GM12878 (cell line): ENCODE results near the gene FAM131B. TPM values are rescaled to one million over a fixed set of nuclear protein-coding genes. Genes with fewer than 3 reads are reported as not detected.

ENCODE experiments used
- ATAC-seq: fragments of 200-7000 bp; cut with Tn5 transposase; 3 replicates; pipeline ENCODE4 v1.9.1; 2020; ENCODE audit warnings: mild to moderate bottlenecking, moderate library complexity
- BruUV-seq: library from RNA; stranded (reverse); fragments of 400-500 nt; replicated peaks from 2 replicates; lab custom pipeline; 2021; lab: Mats Ljungman, UMichigan
- CTCF ChIA-PET: fragments of 300-600 bp; sonication (Branson Sonifier 250); formaldehyde crosslinking; extraction: SDS; loops from one replicate; lab custom pipeline; 2021; ENCODE audit warnings: inconsistent platforms; lab: Yijun Ruan, JAX
- POLR2A ChIA-PET: fragments of 350-600 bp; formaldehyde crosslinking; extraction: SDS; loops from one replicate; lab custom pipeline; 2021; ENCODE audit warnings: inconsistent platforms; lab: Charles Lee
- RAD21 ChIA-PET: fragments of 300-600 bp; sonication (Branson Sonifier 250); formaldehyde crosslinking; loops from one replicate; lab custom pipeline; 2023; ENCODE audit warnings: antibody characterized with exemption; ENCODE audit not compliant: unreplicated experiment; lab: Charles Lee
- SMC1A ChIA-PET: fragments of 300-600 bp; sonication (Branson Sonifier 250); formaldehyde crosslinking; loops from one replicate; lab custom pipeline; 2023; ENCODE audit not compliant: unreplicated experiment, uncharacterized antibody; lab: Charles Lee
- DNase-seq: peaks from one replicate; pipeline ENCODE4 v3.0.0-alpha.2; 2011; ENCODE audit warnings: low read depth, low spot score
- FAIRE-seq: peaks from 3 replicates; lab custom pipeline; 2011; peaks lifted over from hg19 to GRCh38; lab: Jason Lieb, UNC
- H2AFZ ChIP-seq: 2 replicates; pipeline ENCODE4 v1.6.0; 2011; ENCODE audit warnings: low read depth, low read length, control low read depth; ENCODE audit not compliant: control insufficient read depth
- H3K27ac ChIP-seq: 2 replicates; pipeline ENCODE4 v1.5.1; 2011; ENCODE audit warnings: control low read depth; ENCODE audit not compliant: control insufficient read depth, insufficient read depth
- H3K27me3 ChIP-seq, 2 experiments: replicated peaks in 1 of 2; 2 replicates each; pipeline versions ENCODE4 v1.6.0 to v1.6.1; 2011; ENCODE audit warnings: low read length in 1 of 2; ENCODE audit not compliant: control insufficient read depth in 2 of 2, insufficient read depth in 2 of 2
- H3K36me3 ChIP-seq, 2 experiments: 2 replicates each; pipeline ENCODE4 v1.5.1; 2011; ENCODE audit warnings: low read length in 1 of 2; ENCODE audit not compliant: control insufficient read depth in 2 of 2, insufficient read depth in 2 of 2
- H3K4me1 ChIP-seq: 2 replicates; pipeline ENCODE4 v1.6.1; 2011; ENCODE audit warnings: mild to moderate bottlenecking, low read length, moderate library complexity, mixed read lengths; ENCODE audit not compliant: control insufficient read depth, insufficient read depth
- H3K4me2 ChIP-seq: 2 replicates; pipeline ENCODE4 v1.6.0; 2011; ENCODE audit warnings: control low read depth; ENCODE audit not compliant: control insufficient read depth, insufficient read depth
- H3K4me3 ChIP-seq: fragments of 200-600 bp; sonication (generic); 2 replicates; pipeline ENCODE4 v1.5.1; 2016
- H3K79me2 ChIP-seq: 2 replicates; pipeline ENCODE4 v1.6.0; 2011; ENCODE audit warnings: low read length; ENCODE audit not compliant: control insufficient read depth, insufficient read depth
- H3K9ac ChIP-seq: 2 replicates; pipeline ENCODE4 v1.8.0; 2011; ENCODE audit warnings: low read length, control low read depth, mixed read lengths; ENCODE audit not compliant: control insufficient read depth, insufficient read depth
- H3K9me3 ChIP-seq: replicated peaks from 3 replicates; pipeline ENCODE4 v1.5.1; 2011; ENCODE audit warnings: mild to moderate bottlenecking, low read length; ENCODE audit not compliant: control insufficient read depth, insufficient read depth
- H4K20me1 ChIP-seq: 2 replicates; pipeline ENCODE4 v1.6.0; 2011; ENCODE audit not compliant: control insufficient read depth, insufficient read depth
- MEF2B ChIP-seq: fragments of 450-650 bp; IDR thresholded peaks from 2 replicates; pipeline ENCODE4 v1.6.1; 2018; ENCODE audit warnings: mild to moderate bottlenecking, moderate library complexity; ENCODE audit not compliant: partially characterized antibody, poor library complexity, severe bottlenecking
- PKNOX1 ChIP-seq: fragments of 450-650 bp; IDR thresholded peaks from 2 replicates; pipeline ENCODE4 v1.6.1; 2016; ENCODE audit warnings: mild to moderate bottlenecking
- POLR2A ChIP-seq: IDR thresholded peaks from 2 replicates; pipeline ENCODE4 v1.6.1; 2011; ENCODE audit warnings: low read depth, mild to moderate bottlenecking, low read length
- SP1 ChIP-seq: IDR thresholded peaks from one replicate; pipeline ENCODE4 v1.6.1; 2011; ENCODE audit warnings: low read depth, low read length
- SUZ12 ChIP-seq: fragments of 200-600 bp; sonication (generic); IDR thresholded peaks from one replicate; pipeline ENCODE4 v1.6.1; 2018; ENCODE audit warnings: antibody characterized with exemption, mild to moderate bottlenecking; ENCODE audit not compliant: unreplicated experiment
- ZBTB11 ChIP-seq: fragments of 450-650 bp; formaldehyde crosslinking; IDR thresholded peaks from 2 replicates; pipeline ENCODE4 v1.5.0; 2022; ENCODE audit warnings: mild to moderate bottlenecking, missing genetic modification characterization
- WGBS: methylation state at CpG from one replicate; pipeline ENCODE4 v1.1.6; 2016; ENCODE audit warnings: low lambda C conversion rate; ENCODE audit not compliant: insufficient replicate concordance, insufficient coverage; ENCODE audit errors: missing lambda C conversion rate; 5-methylcytosine and 5-hydroxymethylcytosine counted together
- in situ Hi-C: fragments of 300-500 bp; cut with MboI; formaldehyde crosslinking; loops from 9 replicates; pipeline ENCODE4 v1.14.3; 2018; ENCODE audit warnings: mixed read lengths
- intact Hi-C: fragments of 100-400 bp; cut with micrococcal nuclease; formaldehyde crosslinking; loops from one replicate; pipeline ENCODE4 v1.14.2; 2022; ENCODE audit not compliant: unreplicated experiment
- polyA plus RNA-seq, 11 experiments: library from polyadenylated mRNA; depleted of rRNA in 4 of 11; unstranded in 6 of 11; stranded (reverse) in 5 of 11; fragments of >200 nt; fragmentation: Nextera tagmentation in 4 of 11; fragmentation: Illumina TruSeq in 1 of 11; extraction: Ambion mirVana in 4 of 11; extraction: Trizol in 1 of 11; gene quantifications; 1 replicate in 1 of 11; 2 replicates in 10 of 11; pipeline versions ENCODE4 v1.2.1 to v1.2.3, GENCODE V29; 2011 to 2016; ENCODE audit warnings: inconsistent platforms in 2 of 11, missing spikeins in 2 of 11, low read depth in 1 of 11
- total RNA-seq, 4 experiments: library from RNA; depleted of rRNA in 3 of 4; stranded (reverse); fragments of >200 nt in 3 of 4; fragmentation: Illumina TruSeq in 1 of 4; extraction: Trizol in 1 of 4; gene quantifications; 2 replicates each; pipeline versions ENCODE4 v1.2.1 to v1.2.3, GENCODE V29; 2013 to 2021
- TF ChIP-seq, protein P1 (sequence below): fragments of 450-650 bp; IDR thresholded peaks from 2 replicates; pipeline ENCODE4 v1.6.1; 2017; ENCODE audit warnings: borderline replicate concordance

FAM131B gene
- total and polyA plus RNA-seq, 10 of the 15 experiments (the other 5 are each of a cell fraction or from before 2014, with no cell fraction given), result 0.03 to 0.05 TPM; not detected in 8

DNA sequence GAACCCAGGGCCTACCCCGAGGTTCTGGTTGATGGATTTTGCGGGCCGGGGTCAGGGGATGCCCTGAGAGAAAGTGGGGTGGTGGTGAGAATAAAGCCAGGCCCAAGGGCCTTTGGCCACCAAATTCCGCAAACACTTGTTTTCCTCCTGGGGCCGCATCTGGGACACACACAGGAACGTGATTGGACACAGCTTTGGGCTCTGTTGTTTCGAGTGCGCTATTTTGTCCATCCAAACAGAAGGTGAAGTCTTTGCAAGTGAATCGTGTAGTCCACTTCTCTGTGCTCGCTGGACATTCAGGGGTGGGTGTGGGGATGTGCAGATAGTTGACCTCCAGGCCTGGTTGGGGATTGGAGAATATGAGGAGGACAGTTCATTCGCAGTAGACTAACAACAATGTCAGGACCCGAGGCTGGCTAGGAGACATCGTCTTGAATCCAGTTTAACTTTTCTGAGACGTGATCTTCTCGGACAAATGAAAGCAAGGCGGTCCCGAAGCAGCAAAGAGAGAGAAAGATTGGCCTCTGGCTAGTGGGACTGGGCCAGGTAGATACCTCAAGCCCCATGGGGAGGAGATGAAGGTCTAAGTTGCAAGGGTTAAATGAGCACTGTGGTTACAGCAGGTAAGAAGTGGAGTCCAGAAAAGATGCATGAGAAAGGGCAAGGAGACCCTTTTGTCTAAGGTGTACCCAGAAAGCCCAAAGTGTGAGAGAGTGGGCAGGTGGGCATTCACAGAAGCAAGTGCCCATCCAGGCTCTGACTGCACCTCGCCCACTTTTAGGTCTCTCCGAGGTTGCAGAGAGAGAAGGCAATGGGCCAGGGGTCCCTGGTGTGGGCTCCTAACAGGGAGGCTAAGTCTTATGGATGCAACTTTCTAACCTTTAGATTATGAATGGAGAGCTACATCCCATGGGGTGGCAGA is 764 bp upstream of the FAM131B start:
- peaks cover 10 to 22% of the 10 kb centered on the region in 2 experiments for H3K27me3 ChIP-seq
- no peaks in the 10 kb centered on the region for H3K36me3 ChIP-seq
- in situ Hi-C loops, result no loop called here
- FAIRE-seq (no peak), DNase-seq (no peak), ATAC-seq (no peak)
- no peak overlapping the region for H3K4me3 ChIP-seq
- BruUV-seq, result no TSS peak
- ChIA-PET RAD21 (no interaction called here), CTCF (interaction anchor here (1.0 kb wide), 1 partner anchor 17 kb away, joined by 5 read pairs; no protein-coding TSS in a partner anchor), SMC1A (interaction anchor here (1.0 kb wide), 1 partner anchor 9 kb away, joined by 3 read pairs; no protein-coding TSS in a partner anchor), POLR2A (no interaction called here)
- H3K9me3 ChIP-seq, result no peaks in the 10 kb centered on the region; the same call in 2 of the 3 replicates
- no peak overlapping the region for H3K9ac ChIP-seq
- no peaks in the 10 kb centered on the region for H3K79me2 ChIP-seq
- no peak overlapping the region for H2AFZ ChIP-seq
- intact Hi-C loops, result no loop called here
- no peak overlapping the region for H3K27ac ChIP-seq
- no peaks in the 10 kb centered on the region; the same call in 1 of the 2 replicates for H4K20me1 ChIP-seq
- H3K4me2 ChIP-seq, result no peak overlapping the region
- TF ChIP-seq SUZ12 (peak; percentile 98), SP1 (no peak)
- WGBS, result 30% methylated on average over 19 of the region's 19 CpGs
- no peaks in the 10 kb centered on the region for H3K4me1 ChIP-seq

DNA sequence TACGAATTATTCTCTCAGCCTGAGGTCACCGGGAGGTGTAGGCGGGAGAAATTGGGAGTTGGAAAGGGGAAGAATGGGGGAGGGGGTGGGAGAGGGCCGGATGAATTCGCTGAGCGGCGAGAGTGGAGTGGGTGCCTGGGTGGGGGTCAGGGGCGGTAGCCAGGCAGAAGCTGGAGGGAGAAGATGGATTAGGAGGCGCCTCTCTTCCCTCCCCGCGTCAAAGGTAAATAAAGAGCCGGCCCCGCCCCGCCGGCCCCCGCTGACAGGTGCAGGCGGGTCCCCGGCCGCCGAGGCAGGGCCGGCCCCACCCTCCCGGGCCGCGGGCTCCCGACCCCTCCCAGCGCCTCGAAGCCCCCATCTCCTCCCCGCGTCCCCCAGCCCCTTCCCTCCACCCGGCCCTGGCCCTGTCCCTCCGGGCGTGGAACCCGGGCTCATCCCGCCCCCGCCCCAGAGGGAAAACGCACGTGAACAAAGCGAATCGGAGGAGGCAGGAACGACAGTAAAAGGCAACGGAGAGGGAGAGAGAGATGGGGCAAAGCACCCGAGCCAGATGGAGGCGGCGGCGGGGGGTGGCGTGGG is 872 bp downstream of the FAM131B start:
- ChIA-PET CTCF (no interaction called here), SMC1A (no interaction called here), RAD21 (interaction anchor here (0.6 kb wide), 1 partner anchor 46 kb away, joined by 3 read pairs; no protein-coding TSS in a partner anchor), POLR2A (no interaction called here)
- no peaks in the 10 kb centered on the region for H3K79me2 ChIP-seq
- no peak overlapping the region for H2AFZ ChIP-seq
- H3K4me3 ChIP-seq, result no peak overlapping the region
- H3K27me3 ChIP-seq, result peaks cover 10 to 22% of the 10 kb centered on the region in 2 experiments
- no peaks in the 10 kb centered on the region; the same call in 1 of the 2 replicates for H4K20me1 ChIP-seq
- H3K9me3 ChIP-seq, result no peaks in the 10 kb centered on the region; the same call in 2 of the 3 replicates
- in situ Hi-C loops (no loop called here), intact Hi-C loops (no loop called here)
- no peak overlapping the region for H3K4me2 ChIP-seq
- DNase-seq, result no peak
- no peak for FAIRE-seq
- H3K36me3 ChIP-seq, result no peaks in the 10 kb centered on the region
- 57% methylated on average over 6 of the region's 46 CpGs for WGBS
- no peaks in the 10 kb centered on the region for H3K4me1 ChIP-seq
- H3K9ac ChIP-seq, result no peak overlapping the region
- no peak overlapping the region for H3K27ac ChIP-seq
- no peak for ATAC-seq
- no TSS peak for BruUV-seq
- TF ChIP-seq ZBTB11 (CRISPR knock-in tag) (no peak), PKNOX1 (no peak), POLR2A (no peak), MEF2B (no peak)
- TF ChIP-seq, protein P1, sequence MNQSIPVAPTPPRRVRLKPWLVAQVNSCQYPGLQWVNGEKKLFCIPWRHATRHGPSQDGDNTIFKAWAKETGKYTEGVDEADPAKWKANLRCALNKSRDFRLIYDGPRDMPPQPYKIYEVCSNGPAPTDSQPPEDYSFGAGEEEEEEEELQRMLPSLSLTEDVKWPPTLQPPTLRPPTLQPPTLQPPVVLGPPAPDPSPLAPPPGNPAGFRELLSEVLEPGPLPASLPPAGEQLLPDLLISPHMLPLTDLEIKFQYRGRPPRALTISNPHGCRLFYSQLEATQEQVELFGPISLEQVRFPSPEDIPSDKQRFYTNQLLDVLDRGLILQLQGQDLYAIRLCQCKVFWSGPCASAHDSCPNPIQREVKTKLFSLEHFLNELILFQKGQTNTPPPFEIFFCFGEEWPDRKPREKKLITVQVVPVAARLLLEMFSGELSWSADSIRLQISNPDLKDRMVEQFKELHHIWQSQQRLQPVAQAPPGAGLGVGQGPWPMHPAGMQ, result no peak
